NCI-H2107 treated with DMSO at 0.1 percent for 48 hours (cell line): ENCODE measurements around the gene SLC25A23.
"Not testable (repeated sequence)": the region's sequence is repeated elsewhere in the genome, so short reads cannot be mapped to it uniquely, and the experiment has no call there.

Source experiments
- DNase-seq: peaks from one replicate; lab custom pipeline; 2025; ENCODE audit not compliant: unreplicated experiment; lab: John Stamatoyannopoulos, UW

The SLC25A23 gene

DNA sequence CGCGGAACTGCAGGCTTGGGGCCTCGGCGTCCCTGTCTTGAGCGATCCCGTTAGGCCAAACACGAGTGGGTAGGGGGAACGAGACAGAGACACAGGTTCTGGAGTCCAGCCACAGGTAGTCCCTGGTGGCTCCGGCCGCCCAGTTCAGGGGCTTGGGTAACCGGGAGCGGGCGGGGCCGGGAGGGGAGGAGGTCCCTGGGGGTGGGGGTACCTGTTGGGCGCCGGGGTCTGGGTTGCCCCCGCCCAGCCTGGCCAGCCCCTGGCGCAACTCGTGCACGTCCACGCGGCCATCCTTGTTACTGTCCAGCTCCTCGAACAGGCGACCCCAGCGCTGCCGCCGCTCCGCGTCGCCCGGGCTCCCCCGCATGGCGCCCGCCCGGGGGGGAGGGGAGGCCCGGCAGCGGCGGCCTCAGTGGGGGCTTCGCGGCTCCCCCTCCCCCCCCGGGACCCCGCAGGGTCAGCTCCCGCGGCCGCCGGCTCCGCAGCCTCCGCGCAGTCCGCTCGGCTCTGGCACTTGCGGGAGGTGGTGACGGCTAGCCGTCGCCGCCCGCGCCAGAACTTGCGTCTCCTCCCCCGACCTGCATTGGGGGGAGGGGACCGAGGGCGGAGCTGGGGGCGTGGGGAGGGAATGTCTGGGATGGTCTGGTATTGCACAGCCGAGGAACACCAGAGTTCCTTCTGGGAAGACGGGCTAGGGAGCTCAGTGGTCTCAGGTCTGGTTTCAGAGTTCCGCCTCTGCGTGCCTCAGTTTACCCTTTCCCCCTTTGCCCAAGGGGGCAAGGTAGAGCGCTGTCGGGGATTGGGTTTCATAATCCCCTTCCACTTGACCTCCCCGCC, at the start of gene SLC25A23:
Gene SLC25A23, minus strand, starts transcription at position 531 of the 837 bp plus-strand sequence. Its CDS starts 164 bp downstream, at position 367.
- DNase-seq: no peak

DNA sequence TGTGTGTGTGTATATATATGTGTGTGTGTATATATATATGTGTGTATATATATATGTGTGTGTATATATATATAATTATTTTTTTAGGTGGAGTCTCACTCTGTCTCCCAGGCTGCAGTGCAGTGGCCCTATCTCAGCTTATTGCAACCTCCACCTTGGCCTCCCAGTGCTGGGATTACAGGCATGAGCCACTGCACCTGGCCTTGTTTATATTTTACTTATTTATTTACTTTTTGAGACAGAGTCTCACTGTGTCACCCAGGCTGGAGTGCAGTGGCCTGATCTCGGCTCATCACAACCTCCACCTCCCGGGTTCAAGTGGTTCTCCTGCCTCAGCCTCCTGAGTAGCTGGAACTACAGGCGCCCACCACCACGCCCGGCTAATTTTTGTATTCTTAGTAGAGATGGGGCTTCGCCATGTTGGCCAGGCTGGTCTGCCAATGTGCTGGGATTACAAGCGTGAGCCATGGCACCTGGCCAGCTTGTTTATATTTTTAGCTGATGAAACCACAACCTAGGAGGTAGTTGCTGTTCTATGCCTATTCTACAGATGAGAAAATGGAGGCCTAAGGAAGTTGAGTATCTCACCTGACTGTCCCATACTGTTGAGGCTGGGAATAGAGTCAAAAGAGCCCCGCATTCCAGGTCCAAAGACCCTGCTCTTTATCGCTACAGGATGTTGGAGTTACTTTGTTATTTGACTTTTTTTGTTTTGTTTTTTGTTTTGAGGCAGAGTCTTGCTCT, 48.6 kb upstream of the SLC25A23 start:
- DNase-seq: not testable (repeated sequence)

DNA sequence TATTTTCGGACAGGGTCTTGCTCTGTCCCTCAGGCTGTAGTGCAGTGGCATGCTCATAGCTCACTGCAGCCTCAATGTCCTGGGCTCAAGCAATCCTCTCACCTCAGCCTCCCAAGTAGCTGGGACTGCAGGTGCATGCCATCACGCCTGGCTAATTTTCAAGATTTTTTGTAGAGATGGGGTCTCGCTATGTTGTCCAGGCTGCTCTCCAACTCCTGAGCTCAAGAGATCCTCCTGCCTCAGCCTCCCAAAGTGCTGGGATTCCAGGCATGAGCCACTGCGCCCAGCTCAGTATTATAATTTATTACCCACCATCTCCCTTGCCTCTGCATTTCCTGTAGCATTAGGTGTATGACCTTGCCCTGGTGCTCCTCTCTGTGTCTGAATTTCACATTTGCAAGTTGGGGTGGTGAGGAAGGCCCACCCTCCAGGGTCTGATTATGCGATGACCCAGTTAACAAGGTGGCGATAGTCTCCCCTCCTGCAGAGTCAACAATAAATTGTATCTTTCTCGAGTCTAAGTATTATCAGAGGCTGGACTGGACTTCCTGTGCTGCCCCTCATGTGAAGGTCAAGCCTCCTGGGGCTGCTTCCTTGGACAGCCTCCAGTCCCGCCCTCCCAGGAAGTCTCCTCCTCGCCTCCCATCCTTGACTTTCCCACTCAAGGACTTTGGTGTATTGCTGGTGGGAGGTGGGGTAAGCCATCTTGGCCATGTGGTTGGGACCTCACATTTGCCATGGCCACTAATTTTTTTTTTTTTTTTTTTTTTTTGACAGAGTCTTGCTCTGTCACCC, 44.0 kb upstream of the SLC25A23 start:
- no peak for DNase-seq

DNA sequence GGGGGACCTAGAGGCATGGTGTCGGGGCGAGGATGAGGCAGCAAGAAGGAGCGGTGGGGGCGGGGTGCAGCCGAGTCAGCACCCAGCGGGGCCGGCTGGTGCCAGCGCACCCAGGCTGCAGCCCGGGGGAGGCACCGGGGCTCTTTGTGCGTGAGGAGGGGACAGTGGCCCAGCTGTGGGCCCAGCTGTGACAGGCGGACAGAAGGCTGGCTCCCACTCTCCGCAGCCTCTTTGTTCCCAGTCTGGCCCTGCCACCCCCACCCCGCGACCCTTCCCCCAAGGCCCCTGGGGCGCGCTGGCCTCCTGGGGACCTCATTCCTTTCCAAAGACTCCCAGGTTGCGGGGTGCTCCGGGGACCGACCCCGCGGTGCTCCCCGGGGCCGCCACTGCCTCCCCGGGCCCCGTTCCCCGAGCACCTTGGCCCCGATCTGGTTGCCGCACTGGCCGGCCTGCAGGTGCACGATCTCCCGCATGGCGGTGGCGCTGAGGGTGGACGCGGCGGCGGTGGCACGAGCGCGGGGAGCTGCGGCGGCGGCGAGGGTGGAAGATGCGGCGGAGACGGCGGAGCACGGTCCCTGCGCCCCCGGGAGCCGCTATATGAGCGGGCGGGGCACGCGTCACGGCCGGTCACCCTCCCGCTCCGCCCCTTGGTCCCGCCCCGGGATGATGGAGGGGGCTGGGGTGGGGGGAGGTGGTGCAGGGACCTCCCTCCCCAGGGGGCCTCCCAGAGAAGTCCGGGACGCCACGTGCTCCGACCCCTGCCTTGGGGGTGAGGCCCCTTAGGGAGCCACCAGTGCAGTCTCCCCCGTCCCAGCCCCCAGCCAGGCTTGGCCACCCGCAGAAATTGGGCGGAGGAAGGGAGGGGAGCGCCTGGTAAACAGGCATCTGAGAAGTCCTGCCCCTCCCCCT, 42.4 kb upstream of the SLC25A23 start, which contains the start of gene TUBB4A:
Gene TUBB4A, minus strand, starts transcription at position 570 of the 909 bp plus-strand sequence. Its CDS starts 97 bp downstream, at position 473.
- DNase-seq: no peak

DNA sequence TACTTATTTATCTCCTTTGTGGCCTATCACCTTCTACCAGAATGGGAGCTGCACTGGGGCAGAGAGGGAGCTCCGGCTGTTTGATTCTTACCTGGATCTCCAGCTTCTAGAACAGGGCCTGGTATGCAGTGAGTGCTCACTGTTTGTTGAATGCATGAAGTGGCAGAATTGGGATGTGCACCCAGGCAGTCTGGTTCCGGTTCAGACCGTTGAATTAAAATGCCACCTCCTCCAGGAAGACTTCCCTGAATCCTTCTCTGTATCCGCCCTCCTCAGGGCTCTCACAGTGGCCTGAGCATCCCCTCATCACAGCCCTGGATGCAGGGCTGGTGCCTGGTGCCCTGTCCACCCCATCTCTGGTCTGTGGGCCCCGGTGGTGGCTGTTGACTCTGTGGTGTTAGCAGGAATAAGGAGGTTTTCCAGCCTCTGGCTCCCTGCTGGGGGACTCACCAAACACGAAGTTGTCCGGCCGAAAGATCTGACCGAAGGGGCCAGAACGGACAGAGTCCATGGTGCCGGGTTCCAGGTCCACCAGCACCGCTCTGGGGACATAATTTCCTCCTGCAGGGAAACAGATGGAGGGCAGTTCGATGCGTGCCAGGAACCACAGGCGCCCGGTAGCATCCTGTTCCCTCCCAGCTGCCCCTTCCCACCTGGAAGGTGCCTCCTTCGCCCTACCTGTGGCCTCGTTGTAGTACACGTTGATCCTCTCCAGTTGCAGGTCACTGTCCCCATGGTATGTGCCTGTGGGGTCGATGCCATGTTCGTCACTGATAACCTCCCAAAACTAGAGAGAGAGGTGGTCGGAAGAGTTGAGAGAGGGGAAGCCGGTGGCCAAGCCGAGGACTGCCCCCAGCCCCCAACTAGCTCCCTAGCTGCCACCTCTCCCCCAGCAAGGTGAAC, 41.5 kb upstream of the SLC25A23 start:
- no peak for DNase-seq

DNA sequence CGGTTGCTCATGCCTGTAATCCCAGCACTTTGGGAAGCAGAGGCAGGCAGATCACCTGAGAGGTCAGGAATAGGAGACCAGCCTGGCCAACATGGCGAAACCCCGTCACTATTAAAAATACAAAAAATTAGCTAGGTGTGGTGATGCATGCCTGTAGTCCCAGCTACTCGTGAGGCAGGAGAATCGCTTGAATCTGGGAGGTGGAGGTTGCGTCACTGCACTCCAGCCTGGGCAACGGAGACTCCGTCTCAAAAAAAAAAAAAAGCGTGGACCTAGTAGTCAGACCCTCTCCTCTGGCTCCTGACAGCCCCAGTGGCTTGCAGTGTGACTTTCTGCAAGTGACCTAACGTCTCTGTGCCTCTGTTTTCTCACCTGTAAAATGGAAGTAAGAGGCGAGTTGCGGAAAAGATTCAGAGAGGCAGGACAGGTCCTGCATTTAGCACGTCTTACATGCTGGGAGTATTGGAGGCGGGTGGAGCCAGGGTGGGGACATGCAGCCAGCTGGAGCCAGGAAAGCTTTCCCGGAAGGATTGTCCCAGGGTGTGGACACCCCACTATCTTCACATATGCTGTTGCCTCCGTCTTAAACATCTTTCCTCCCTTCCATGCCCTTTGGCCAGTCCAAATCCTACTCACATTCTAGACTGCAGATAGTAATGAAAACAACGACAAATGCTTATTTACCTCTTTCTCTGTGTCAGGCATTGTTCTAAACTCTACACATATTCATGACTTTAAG, 39.6 kb upstream of the SLC25A23 start:
- no peak for DNase-seq

DNA sequence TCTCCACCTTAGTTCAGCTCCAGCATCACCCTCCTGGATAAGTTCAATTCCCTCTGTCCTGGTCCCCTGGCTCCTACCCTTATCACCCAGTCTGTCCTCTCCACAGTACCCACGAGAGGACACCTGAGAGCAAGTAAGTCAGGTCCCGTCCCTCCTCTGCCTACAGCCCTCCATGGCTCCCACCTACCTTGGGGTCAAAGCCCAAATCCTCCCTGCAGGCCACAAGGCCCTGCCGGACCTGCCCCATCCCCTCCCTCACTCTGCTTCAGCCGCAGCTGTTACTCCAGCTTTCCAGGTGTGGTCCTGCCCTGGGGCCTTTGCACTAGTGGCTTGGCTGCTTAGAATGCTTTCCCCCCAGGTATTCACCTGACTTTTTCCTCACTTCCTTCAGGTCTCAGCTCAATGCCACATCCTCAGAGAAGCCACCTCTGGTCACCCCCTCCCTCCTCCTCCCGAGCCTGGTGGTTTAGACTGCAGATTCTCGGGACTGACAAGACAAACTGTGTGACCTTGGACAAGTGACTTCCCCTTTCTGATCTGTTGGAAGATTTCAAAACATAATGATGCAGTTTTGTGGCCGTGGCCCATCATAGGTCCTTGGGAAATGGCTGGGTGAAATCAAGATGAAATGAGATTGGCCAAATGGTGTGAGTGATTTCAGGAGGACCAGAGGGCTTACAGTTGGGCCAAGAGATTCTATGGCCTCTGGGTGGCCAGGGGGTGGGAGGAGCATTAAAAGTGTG, 38.9 kb upstream of the SLC25A23 start:
- DNase-seq: no peak

DNA sequence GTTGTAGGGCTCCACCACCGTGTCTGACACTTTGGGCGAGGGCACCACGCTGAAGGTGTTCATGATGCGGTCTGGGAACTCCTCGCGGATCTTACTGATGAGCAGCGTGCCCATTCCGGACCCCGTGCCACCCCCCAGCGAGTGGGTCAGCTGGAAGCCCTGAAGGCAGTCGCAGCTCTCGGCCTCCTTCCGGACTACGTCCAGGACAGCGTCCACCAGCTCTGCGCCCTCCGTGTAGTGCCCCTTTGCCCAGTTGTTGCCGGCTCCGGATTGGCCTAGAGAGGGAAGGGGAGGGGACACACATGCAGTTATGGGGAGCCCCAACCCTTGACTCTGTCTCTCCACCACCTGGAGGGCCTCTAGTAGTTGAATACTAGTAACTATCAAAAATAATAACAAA, 36.4 kb upstream of the SLC25A23 start:
- no peak for DNase-seq

DNA sequence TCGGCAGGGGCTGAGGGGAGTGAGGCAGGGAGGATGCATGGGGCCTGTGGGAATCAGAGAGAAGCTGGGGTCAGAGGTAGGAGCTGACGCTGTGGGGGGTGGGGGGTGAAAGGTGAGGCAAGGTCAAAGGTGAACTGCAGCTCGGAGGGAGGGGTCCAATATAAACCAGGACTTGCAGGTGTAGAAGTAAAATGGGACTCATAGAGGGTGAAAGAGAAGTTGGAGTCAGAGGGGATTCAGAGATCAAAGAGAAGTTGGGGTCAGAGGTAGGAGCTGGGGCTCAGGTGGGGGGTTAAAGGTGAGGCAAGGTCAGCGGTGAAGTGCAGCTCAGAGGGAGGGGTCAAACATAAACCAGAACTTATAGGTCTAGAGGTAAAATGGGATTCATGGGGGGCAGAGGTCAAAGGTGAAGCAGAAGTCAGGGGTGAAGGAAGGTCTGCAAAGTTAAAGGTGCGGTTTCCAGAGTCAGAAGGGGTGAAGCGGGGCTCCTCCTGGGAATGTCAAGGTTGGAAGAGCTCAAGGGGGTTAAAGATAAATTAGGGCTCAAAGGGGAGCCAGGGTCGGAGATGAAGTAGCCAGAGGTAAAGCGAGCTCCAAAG, 34.9 kb upstream of the SLC25A23 start:
- no peak for DNase-seq

DNA sequence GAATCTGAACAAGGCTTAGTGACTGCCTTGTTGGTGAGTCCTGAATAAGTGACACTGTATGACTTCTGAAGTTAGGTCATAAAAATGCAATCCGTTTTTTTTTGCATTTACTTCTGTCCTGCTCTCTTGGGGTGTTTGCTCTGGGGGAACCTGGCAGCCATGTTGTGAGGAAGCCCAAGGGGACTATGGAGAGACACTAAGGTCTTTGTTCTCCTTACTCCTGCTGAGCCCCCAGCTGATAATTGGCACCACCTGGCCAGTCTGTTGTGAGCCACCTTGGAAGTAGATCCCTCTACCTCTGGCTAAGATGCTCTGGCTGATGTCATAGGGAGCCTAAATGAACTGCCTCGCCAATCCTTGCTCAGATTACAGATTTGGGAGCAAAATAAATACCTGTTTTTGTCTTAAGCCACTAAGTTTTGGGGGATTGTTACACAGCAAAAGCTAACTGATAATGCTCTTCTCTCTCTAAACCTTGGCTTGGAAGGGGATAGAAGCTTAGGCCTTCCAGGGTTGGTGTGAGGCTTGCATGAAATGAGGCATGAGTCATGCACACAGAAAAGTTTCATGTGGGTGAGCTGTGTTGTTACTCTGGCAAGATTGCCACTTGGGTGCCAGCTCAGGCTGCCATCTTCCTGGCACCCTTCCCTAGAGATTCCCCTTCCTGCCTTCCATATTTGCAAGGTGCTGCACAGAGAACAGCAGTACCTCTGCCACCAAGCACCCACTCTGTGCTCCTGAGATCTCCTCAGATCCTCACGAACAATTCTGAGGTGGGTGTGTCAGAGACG, 32.4 kb upstream of the SLC25A23 start:
- no peak for DNase-seq

DNA sequence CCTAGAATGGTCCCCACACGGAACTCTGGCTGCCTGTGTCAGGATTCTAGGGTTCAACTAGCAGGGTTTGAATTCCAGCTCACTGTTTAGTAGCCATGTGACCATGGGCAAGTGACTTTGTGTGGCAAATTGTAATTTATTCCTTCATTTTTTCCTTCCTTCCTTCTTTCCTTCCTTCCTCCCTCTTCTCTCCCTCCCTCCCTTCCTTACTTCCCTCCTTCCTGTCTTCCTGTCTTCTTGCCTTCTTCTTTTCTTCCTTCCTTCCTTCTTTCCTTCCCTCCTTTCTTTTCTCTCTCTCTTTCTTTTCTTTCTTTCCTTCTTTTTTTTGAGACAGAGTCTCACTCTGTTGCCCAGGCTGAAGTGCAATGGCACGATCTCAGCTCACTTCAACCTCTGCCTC, 30.5 kb upstream of the SLC25A23 start:
- no peak for DNase-seq

DNA sequence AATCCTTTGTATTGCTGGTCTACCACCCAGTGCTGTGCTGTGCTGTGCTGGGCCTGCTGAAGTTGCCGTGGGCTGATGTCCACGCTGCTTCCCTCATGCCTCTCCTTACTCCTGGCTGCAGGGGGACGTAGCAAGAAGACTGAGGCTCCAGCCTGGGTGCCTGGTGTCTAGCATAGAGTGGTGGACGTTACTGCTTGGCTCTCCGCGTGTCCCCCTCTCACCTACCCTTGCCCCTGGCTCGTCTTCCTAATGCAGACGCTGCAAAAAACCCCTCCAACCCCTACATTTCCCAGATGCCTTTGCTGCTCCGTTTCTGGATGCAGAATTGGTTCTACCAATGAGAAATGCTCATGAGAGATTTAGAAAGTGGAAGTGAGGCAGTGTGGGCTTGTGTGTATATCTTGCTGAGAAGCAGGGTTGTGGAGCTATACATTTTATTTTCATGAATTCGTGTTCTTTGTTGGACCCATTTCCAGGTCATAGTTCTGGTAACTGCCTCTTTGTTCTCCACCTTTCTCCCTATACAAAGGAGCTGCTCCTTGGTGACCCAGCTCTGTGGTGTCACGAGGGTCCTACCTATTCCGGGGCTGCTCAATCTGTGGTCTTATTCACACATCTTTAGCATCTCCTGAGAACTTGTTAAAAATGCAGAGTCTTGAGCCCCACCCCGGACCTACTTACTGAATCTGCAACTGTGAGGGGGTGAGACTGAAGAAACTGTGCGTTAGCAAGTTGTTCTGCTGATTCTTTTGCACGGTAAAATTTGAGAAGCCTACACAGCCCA, 29.9 kb upstream of the SLC25A23 start:
- no peak for DNase-seq

DNA sequence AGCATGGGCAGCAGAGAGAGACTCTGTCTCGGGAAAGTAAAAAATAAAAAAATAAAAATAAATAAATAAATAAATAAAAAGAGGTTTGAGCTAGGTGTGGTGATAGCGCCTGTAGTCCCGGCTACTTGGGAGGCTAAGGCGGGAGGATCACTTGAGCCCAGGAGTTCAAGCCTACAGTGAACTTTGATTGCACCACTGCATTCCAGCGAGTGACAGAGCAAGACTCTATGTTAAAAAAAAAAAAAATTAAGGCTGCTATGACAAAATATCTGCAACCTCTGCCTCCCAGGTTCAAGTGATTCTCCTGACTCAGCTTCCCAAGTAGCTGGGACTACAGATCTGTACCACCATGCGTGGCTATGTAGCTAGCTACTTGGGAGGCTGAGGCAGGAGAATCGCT, 25.2 kb upstream of the SLC25A23 start:
- no peak for DNase-seq

DNA sequence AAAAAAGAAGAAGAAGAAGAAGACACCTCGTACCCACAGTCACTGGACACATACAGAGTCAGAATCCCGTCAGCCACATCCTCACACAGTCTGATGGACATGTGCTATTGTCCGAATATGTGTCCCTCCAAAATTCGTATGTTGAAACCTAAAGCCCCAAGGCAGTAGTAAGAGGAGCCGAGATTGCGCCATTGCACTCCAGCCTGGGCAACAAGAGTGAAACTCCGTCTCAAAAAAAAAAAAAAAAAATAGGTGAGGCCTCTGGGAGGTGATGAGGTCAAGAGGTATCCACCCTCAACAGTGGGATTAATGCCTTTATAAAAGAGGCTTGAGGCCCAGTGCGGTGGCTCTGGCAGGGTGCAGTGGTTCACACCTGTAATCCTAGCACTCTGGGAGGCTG, 24.6 kb upstream of the SLC25A23 start:
- no peak for DNase-seq

DNA sequence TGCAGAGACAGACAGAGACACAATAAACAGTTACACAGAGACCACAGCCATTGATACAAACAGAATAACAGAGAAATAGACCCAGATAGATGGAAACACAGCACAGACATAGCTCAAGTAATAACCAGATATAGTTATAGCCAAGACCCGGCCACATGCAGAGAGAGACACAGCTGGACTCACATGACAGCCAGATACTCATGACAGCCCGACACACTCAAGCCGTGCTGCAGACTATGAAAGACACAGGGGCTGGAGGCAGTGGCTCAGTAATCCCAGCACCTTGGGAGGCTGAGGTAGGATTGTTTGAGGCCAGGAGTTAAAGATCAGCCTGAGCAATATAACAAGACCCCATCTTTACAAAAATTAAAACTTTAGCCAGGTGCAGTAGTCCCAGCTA, 23.6 kb upstream of the SLC25A23 start:
- DNase-seq: no peak

DNA sequence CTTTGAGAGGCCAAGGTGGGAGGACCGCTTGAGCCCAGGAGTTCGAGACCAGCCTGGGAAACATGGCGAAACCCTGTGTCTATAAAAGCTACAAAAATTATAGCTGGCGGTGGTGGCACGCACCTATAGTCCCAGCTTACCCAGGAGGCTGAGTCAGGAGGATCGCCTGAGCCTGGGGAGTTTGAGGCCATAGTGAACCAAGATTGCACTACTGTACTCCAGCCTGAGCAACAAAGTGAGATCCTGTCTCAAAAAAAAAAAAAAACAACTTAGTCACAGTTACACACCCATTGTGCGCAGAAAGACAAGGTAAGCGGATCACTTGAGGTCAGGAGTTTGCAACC, 22.7 kb upstream of the SLC25A23 start:
- DNase-seq: no peak
